HEK293 (cell line): ENCODE results near the gene TMEM184A.

Experiments
- CTCF ChIA-PET: fragments of 350-600 bp; formaldehyde crosslinking; extraction: SDS; loops from one replicate; lab custom pipeline; 2021; ENCODE audit warnings: antibody characterized with exemption; lab: Yijun Ruan, JAX
- POLR2A ChIA-PET: fragments of 300-600 bp; formaldehyde crosslinking; extraction: SDS; loops from one replicate; lab custom pipeline; 2020; ENCODE audit warnings: antibody characterized with exemption, inconsistent platforms; lab: Yijun Ruan, JAX
- H3K27ac ChIP-seq: fragments of 200-500 bp; sonication (Bioruptor generic); 2 replicates; pipeline ENCODE4 v1.5.1; 2014; ENCODE audit warnings: low read depth, low read length, control low read depth, inconsistent platforms; ENCODE audit errors: extremely low read depth
- H3K36me3 ChIP-seq, 2 experiments: fragments of 200-500 bp in 1 of 2; sonication (Bioruptor generic) in 1 of 2; 1 replicate in 1 of 2; 2 replicates in 1 of 2; pipeline ENCODE4 v1.5.1; 2014 to 2017; ENCODE audit warnings: inconsistent platforms in 2 of 2, low read length in 2 of 2; ENCODE audit not compliant: control insufficient read depth in 2 of 2, insufficient read depth in 1 of 2
- H3K4me1 ChIP-seq: fragments of 200-500 bp; sonication (Bioruptor generic); 2 replicates; pipeline ENCODE4 v1.5.1; 2014; ENCODE audit warnings: mild to moderate bottlenecking, low read length, inconsistent platforms; ENCODE audit not compliant: control insufficient read depth, insufficient read depth
- H3K4me3 ChIP-seq: 2 replicates; pipeline ENCODE4 v1.5.1; 2011; ENCODE audit warnings: low read depth, mild to moderate bottlenecking, control low read depth, low read length, moderate library complexity
- H3K9me3 ChIP-seq: fragments of 200-500 bp; sonication (Bioruptor generic); 2 replicates; pipeline ENCODE4 v1.5.1; 2014; ENCODE audit warnings: low read depth, low read length, inconsistent platforms; ENCODE audit not compliant: control insufficient read depth, insufficient read depth
- ATF2 ChIP-seq: fragments of 450-650 bp; formaldehyde crosslinking; IDR thresholded peaks from 2 replicates; pipeline ENCODE4 v1.5.1; 2016; ENCODE audit warnings: missing biosample characterization, missing genetic modification characterization, low read depth
- ELK4 ChIP-seq: IDR thresholded peaks from 2 replicates; pipeline ENCODE4 v1.6.1; 2011; ENCODE audit warnings: mild to moderate bottlenecking, low read depth, low read length, borderline replicate concordance
- KLF1 ChIP-seq: fragments of 450-650 bp; formaldehyde crosslinking; IDR thresholded peaks from 2 replicates; pipeline ENCODE4 v1.5.1; 2016; ENCODE audit warnings: missing biosample characterization, missing genetic modification characterization
- KLF8 ChIP-seq: fragments of 450-650 bp; formaldehyde crosslinking; IDR thresholded peaks from 2 replicates; pipeline ENCODE4 v1.5.1; 2016; ENCODE audit warnings: missing biosample characterization, missing genetic modification characterization
- KLF9 ChIP-seq: fragments of 450-650 bp; formaldehyde crosslinking; IDR thresholded peaks from 2 replicates; pipeline ENCODE4 v1.5.1; 2016; ENCODE audit warnings: missing biosample characterization, missing genetic modification characterization, low read depth
- PATZ1 ChIP-seq: fragments of 450-650 bp; formaldehyde crosslinking; IDR thresholded peaks from 2 replicates; pipeline ENCODE4 v1.5.1; 2016; ENCODE audit warnings: missing biosample characterization, missing genetic modification characterization
- PBX3 ChIP-seq: sonication (generic); formaldehyde crosslinking; IDR thresholded peaks from 2 replicates; pipeline ENCODE4 v1.8.1; 2022; ENCODE audit warnings: mild to moderate bottlenecking, moderate library complexity, missing genetic modification reagents
- SP7 ChIP-seq: fragments of 450-650 bp; formaldehyde crosslinking; IDR thresholded peaks from 2 replicates; pipeline ENCODE4 v1.5.1; 2016; ENCODE audit warnings: missing biosample characterization, missing genetic modification characterization
- TRIM28 ChIP-seq: IDR thresholded peaks from 2 replicates; pipeline ENCODE4 v1.6.1; 2011; ENCODE audit warnings: low read length, control low read depth, borderline replicate concordance
- YY1 ChIP-seq: fragments of 450-650 bp; formaldehyde crosslinking; IDR thresholded peaks from 2 replicates; pipeline ENCODE4 v1.5.1; 2018; ENCODE audit warnings: missing biosample characterization, missing genetic modification characterization
- ZBTB17 ChIP-seq: fragments of 450-650 bp; formaldehyde crosslinking; IDR thresholded peaks from 2 replicates; pipeline ENCODE4 v1.5.1; 2016; ENCODE audit warnings: missing biosample characterization, missing genetic modification characterization
- ZBTB44 ChIP-seq: fragments of 450-650 bp; IDR thresholded peaks from 2 replicates; pipeline ENCODE4 v1.5.1; 2018; ENCODE audit warnings: missing biosample characterization, mild to moderate bottlenecking, missing genetic modification characterization
- ZIC2 ChIP-seq: fragments of 450-650 bp; formaldehyde crosslinking; IDR thresholded peaks from 2 replicates; pipeline ENCODE4 v1.5.1; 2016; ENCODE audit warnings: missing biosample characterization, missing genetic modification characterization
- ZNF223 ChIP-seq: fragments of 450-650 bp; formaldehyde crosslinking; IDR thresholded peaks from 2 replicates; pipeline ENCODE4 v1.5.1; 2016; ENCODE audit warnings: missing biosample characterization, missing genetic modification characterization
- ZNF449 ChIP-seq: fragments of 450-650 bp; formaldehyde crosslinking; IDR thresholded peaks from 2 replicates; pipeline ENCODE4 v1.5.1; 2017; ENCODE audit warnings: missing biosample characterization, mild to moderate bottlenecking, missing genetic modification characterization, moderate library complexity
- ZNF558 ChIP-seq: fragments of 450-650 bp; formaldehyde crosslinking; IDR thresholded peaks from 2 replicates; pipeline ENCODE4 v1.5.1; 2016; ENCODE audit warnings: missing biosample characterization, missing genetic modification characterization
- ZNF560 ChIP-seq: fragments of 450-650 bp; formaldehyde crosslinking; IDR thresholded peaks from 2 replicates; pipeline ENCODE4 v1.5.1; 2017; ENCODE audit warnings: missing biosample characterization, missing genetic modification characterization, borderline replicate concordance
- ZNF580 ChIP-seq: fragments of 450-650 bp; formaldehyde crosslinking; IDR thresholded peaks from 2 replicates; pipeline ENCODE4 v1.5.1; 2016; ENCODE audit warnings: missing biosample characterization, missing genetic modification characterization
- ZNF585B ChIP-seq: fragments of 450-650 bp; formaldehyde crosslinking; IDR thresholded peaks from 2 replicates; pipeline ENCODE4 v1.5.1; 2016; ENCODE audit warnings: missing biosample characterization, missing genetic modification characterization
- ZNF596 ChIP-seq: fragments of 450-650 bp; IDR thresholded peaks from 2 replicates; pipeline ENCODE4 v1.5.0; 2018; ENCODE audit warnings: missing biosample characterization, mild to moderate bottlenecking, missing genetic modification characterization, moderate library complexity
- ZNF600 ChIP-seq: fragments of 450-650 bp; formaldehyde crosslinking; IDR thresholded peaks from 2 replicates; pipeline ENCODE4 v1.5.1; 2016; ENCODE audit warnings: missing biosample characterization, missing genetic modification characterization
- ZNF629 ChIP-seq: fragments of 450-650 bp; formaldehyde crosslinking; IDR thresholded peaks from 2 replicates; pipeline ENCODE4 v1.5.1; 2017; ENCODE audit warnings: missing biosample characterization, missing genetic modification characterization
- ZNF654 ChIP-seq: fragments of 450-650 bp; formaldehyde crosslinking; IDR thresholded peaks from 2 replicates; pipeline ENCODE4 v1.5.1; 2016; ENCODE audit warnings: low read depth, missing biosample characterization, missing genetic modification characterization
- ZNF777 ChIP-seq: fragments of 450-650 bp; formaldehyde crosslinking; IDR thresholded peaks from 2 replicates; pipeline ENCODE4 v1.5.1; 2017; ENCODE audit warnings: missing biosample characterization, missing genetic modification characterization, borderline replicate concordance
- ZSCAN4 ChIP-seq: fragments of 450-650 bp; formaldehyde crosslinking; IDR thresholded peaks from 2 replicates; pipeline ENCODE4 v1.5.1; 2017; ENCODE audit warnings: missing biosample characterization, missing genetic modification characterization

TMEM184A gene

GRCh38 chr7:1533547-1534329 lies 22.3 kb downstream of the TMEM184A start (continued):
- TF ChIP-seq ZBTB44 (0 out of 2 replicates have a peak, but pooled peaks have one; percentile 41), ZNF596 (tag by site-specific recombination) (no peak), ZNF223 (tag by site-specific recombination) (peak; percentile 85), KLF8 (0 out of 2 replicates have a peak, but pooled peaks have one; percentile 26), ZNF629 (tag by site-specific recombination) (peak; percentile 27; the same call in 1 of the 2 replicates), ZBTB17 (peak; percentile 49), KLF9 (tag by site-specific recombination) (peak; percentile 61; the same call in 1 of the 2 replicates), SP7 (peak; percentile 31), ZNF600 (tag by site-specific recombination) (peak; percentile 98), ZNF580 (no peak), ZNF777 (no peak), KLF1 (tag by site-specific recombination) (peak; percentile 47; the same call in 1 of the 2 replicates), ZIC2 (tag by site-specific recombination) (0 out of 2 replicates have a peak, but pooled peaks have one; percentile 23)

GRCh38 chr7:1533255-1533546 lies 22.8 kb downstream of the TMEM184A start:
- Histone ChIP-seq H3K4me1 (peaks cover 27% of the 10 kb centered on the region), H3K36me3 (no peaks in the 10 kb centered on the region), H3K4me3 (peak overlapping the region; percentile 71), H3K9me3 (no peaks in the 10 kb centered on the region), H3K27ac (peak overlapping the region; percentile 62; the same call in 1 of the 2 replicates)
- POLR2A ChIA-PET: interaction anchor here (0.7 to 2.0 kb wide), 6 partner anchors 13 to 67 kb away, joined by 3 to 17 read pairs (median 4); partner anchors contain the start of gene TMEM184A
- no peak for TF ChIP-seq YY1
- no peak for TF ChIP-seq ZNF777
- no peak for TF ChIP-seq ZNF654 (tag by site-specific recombination)
- no peak for TF ChIP-seq ELK4
- no peak for TF ChIP-seq ZNF558
- no peak for TF ChIP-seq PATZ1 (tag by site-specific recombination)
- no peak for TF ChIP-seq TRIM28
- no peak for TF ChIP-seq ZNF585B (tag by site-specific recombination)
- no peak for TF ChIP-seq ZNF449 (tag by site-specific recombination)
- TF ChIP-seq ZNF560 (tag by site-specific recombination): no peak
- TF ChIP-seq ZSCAN4 (tag by site-specific recombination): no peak
- no peak for TF ChIP-seq ATF2
- no peak for TF ChIP-seq PBX3
- TF ChIP-seq ZNF629 (tag by site-specific recombination): no peak
- CTCF ChIA-PET: interaction anchor here (0.6 to 2.4 kb wide), 4 partner anchors 16 to 36 kb away, joined by 3 to 11 read pairs (median 3); partner anchors contain the start of gene TMEM184A
